A673 (cell line): ENCODE results near the gene BACH2. TPM values are rescaled to one million over a fixed set of nuclear protein-coding genes. Genes with fewer than 3 reads are reported as not detected.
"Not testable (repeated sequence)": the region's sequence is repeated elsewhere in the genome, so short reads cannot be mapped to it uniquely, and the experiment has no call there.

Experiments used
- BruUV-seq: library from RNA; stranded (reverse); fragments of 400-500 nt; replicated peaks from 2 replicates; lab custom pipeline; 2021; lab: Mats Ljungman, UMichigan
- CTCF ChIA-PET: fragments of 300-600 bp; sonication (Branson Sonifier 250); formaldehyde crosslinking; loops from one replicate; lab custom pipeline; 2022; ENCODE audit warnings: antibody characterized with exemption; lab: Charles Lee
- POLR2A ChIA-PET: fragments of 300-600 bp; sonication (Branson Sonifier 250); formaldehyde crosslinking; loops from one replicate; lab custom pipeline; 2022; ENCODE audit warnings: antibody characterized with exemption; ENCODE audit not compliant: low non-redundant PET; lab: Charles Lee
- DNase-seq: peaks from one replicate; pipeline ENCODE4 v3.0.0-alpha.2; 2015; ENCODE audit warnings: low spot score
- H3K27ac ChIP-seq: fragments of 200-600 bp; sonication (generic); 2 replicates; pipeline ENCODE4 v1.5.1; 2016; ENCODE audit warnings: mixed run types, low read depth, mild to moderate bottlenecking, mixed read lengths, antibody characterized with exemption, low read length; ENCODE audit not compliant: poor library complexity, severe bottlenecking
- H3K27me3 ChIP-seq: fragments of 200-600 bp; sonication (generic); replicated peaks from 2 replicates; pipeline ENCODE4 v1.6.1; 2017; ENCODE audit warnings: mixed run types, low read depth, mild to moderate bottlenecking, mixed read lengths, antibody characterized with exemption, low read length; ENCODE audit not compliant: insufficient read depth, poor library complexity
- H3K36me3 ChIP-seq: fragments of 200-600 bp; sonication (generic); 2 replicates; pipeline ENCODE4 v1.6.1; 2016; ENCODE audit warnings: mixed run types, mild to moderate bottlenecking, mixed read lengths, antibody characterized with exemption, low read length; ENCODE audit not compliant: insufficient read depth, poor library complexity, severe bottlenecking
- H3K4me1 ChIP-seq: fragments of 200-600 bp; sonication (generic); 2 replicates; pipeline ENCODE4 v1.6.1; 2017; ENCODE audit warnings: mixed run types, mild to moderate bottlenecking, mixed read lengths, antibody characterized with exemption, low read length; ENCODE audit not compliant: insufficient read depth, poor library complexity, severe bottlenecking
- H3K4me3 ChIP-seq: fragments of 200-600 bp; sonication (generic); 2 replicates; pipeline ENCODE4 v1.5.1; 2016; ENCODE audit warnings: low read depth, mixed run types, mild to moderate bottlenecking, mixed read lengths, low read length; ENCODE audit not compliant: poor library complexity, severe bottlenecking
- H3K9me3 ChIP-seq: fragments of 200-600 bp; sonication (generic); 2 replicates; pipeline ENCODE4 v1.6.1; 2016; ENCODE audit warnings: mixed run types, low read depth, mild to moderate bottlenecking, mixed read lengths, antibody characterized with exemption, low read length; ENCODE audit not compliant: poor library complexity, severe bottlenecking
- EZH2 ChIP-seq: fragments of 200-600 bp; sonication (generic); IDR thresholded peaks from 2 replicates; pipeline ENCODE4 v1.6.1; 2017; ENCODE audit warnings: borderline replicate concordance, low read depth, mild to moderate bottlenecking, mixed read lengths, antibody characterized with exemption, low read length; ENCODE audit not compliant: poor library complexity, severe bottlenecking
- intact Hi-C: fragments of 100-400 bp; cut with micrococcal nuclease; formaldehyde crosslinking; loops from one replicate; pipeline ENCODE4 v1.10.0; 2022; ENCODE audit not compliant: unreplicated experiment
- total RNA-seq: library from RNA; stranded (reverse); gene quantifications from 2 replicates; pipeline ENCODE4 v1.2.3, GENCODE V29; 2021
- TF ChIP-seq, protein P1 (sequence below): fragments of 300-800, 200-600 bp; sonication (generic); conservative IDR thresholded peaks from 2 replicates; pipeline ENCODE4 v1.5.1; 2017; ENCODE audit warnings: low read depth, mild to moderate bottlenecking, antibody characterized with exemption, low read length, moderate library complexity, mixed read lengths

BACH2 gene
- total RNA-seq, 1 experiment from 2014 or later = 0.37 TPM

DNA sequence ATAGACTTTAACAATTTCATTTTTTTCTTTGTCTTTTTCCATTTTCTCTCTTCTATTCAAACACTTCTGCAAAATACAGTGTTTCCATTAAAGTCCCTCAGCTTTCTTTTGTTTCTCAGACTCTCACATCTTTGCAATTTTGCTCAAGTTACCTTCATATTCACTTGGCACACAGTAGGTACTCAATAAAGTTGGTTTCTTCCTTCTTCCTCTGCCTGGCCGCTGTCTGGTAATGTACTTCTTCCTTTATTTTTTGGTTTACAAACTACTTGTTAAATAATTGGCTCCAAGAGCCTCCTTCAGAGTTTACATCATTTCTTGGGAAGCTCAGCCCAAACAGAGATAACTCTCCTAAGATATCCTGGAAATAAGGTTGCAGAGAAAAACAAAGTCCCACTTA, 321.3 kb downstream of the BACH2 start:
- CTCF ChIA-PET = no interaction called here
- TF ChIP-seq, protein P1, sequence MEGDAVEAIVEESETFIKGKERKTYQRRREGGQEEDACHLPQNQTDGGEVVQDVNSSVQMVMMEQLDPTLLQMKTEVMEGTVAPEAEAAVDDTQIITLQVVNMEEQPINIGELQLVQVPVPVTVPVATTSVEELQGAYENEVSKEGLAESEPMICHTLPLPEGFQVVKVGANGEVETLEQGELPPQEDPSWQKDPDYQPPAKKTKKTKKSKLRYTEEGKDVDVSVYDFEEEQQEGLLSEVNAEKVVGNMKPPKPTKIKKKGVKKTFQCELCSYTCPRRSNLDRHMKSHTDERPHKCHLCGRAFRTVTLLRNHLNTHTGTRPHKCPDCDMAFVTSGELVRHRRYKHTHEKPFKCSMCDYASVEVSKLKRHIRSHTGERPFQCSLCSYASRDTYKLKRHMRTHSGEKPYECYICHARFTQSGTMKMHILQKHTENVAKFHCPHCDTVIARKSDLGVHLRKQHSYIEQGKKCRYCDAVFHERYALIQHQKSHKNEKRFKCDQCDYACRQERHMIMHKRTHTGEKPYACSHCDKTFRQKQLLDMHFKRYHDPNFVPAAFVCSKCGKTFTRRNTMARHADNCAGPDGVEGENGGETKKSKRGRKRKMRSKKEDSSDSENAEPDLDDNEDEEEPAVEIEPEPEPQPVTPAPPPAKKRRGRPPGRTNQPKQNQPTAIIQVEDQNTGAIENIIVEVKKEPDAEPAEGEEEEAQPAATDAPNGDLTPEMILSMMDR = no peak
- TF ChIP-seq EZH2 = no peak
- POLR2A ChIA-PET = no interaction called here
- intact Hi-C loops = loop anchor here (5.0 to 10.0 kb wide), 3 partner anchors 119 to 202 kb away; no protein-coding TSS in a partner anchor
- H3K4me1 ChIP-seq = peaks cover 27% of the 10 kb centered on the region
- no peaks in the 10 kb centered on the region for H3K9me3 ChIP-seq
- no peak overlapping the region for H3K27ac ChIP-seq
- H3K27me3 ChIP-seq = peaks cover 20% of the 10 kb centered on the region
- no peak for DNase-seq
- H3K36me3 ChIP-seq = no peaks in the 10 kb centered on the region
- no peak overlapping the region for H3K4me3 ChIP-seq
- BruUV-seq = no TSS peak

DNA sequence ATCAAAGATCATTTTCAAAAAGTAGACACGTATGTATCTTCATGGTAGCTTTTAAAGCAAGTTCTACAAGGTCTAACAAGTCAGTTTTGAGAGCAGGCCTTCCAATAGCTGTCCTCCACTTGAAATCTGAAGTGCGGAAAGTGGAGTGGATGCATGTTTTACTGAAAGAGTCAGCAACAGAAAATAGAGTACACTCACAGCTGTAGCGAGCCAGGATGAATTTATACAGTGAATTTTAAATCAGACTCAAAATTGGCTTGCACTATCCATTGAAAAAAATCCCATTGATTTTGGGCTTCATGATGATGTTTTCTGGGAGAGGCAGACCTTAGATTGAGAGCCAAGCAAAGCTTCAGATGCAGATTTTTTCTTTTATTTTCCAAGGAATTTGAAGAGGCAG, 321.8 kb downstream of the BACH2 start:
- POLR2A ChIA-PET = no interaction called here
- intact Hi-C loops = loop anchor here (5.0 to 10.0 kb wide), 4 partner anchors 120 to 317 kb away; no protein-coding TSS in a partner anchor

DNA sequence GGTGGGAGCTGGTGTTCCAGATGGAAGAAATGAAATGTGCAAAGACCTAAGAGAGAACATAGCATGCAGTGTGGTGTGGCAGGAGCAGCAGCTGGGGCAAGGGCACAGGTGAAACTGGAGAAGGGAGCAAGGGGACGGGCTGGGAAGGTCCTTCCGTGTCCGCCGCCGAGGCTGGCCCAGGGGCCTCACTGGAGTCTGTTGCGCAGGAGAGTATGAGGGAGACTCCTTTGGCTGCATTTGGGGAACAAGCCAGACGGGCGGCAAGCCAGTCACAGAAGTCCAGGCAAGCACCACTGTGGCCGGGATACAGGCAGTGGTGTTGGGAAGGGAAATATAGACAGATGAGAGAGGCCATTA, 324.6 kb downstream of the BACH2 start:
- TF ChIP-seq, protein P1 = no peak
- TF ChIP-seq EZH2 = no peak
- Histone ChIP-seq H3K27ac (no peak overlapping the region), H3K4me3 (no peak overlapping the region), H3K36me3 (no peaks in the 10 kb centered on the region), H3K4me1 (peaks cover 8% of the 10 kb centered on the region), H3K27me3 (peaks cover 22% of the 10 kb centered on the region), H3K9me3 (no peaks in the 10 kb centered on the region)
- POLR2A ChIA-PET = no interaction called here
- BruUV-seq = no TSS peak
- CTCF ChIA-PET = interaction anchor here (2.7 kb wide), 1 partner anchor 507 kb away, joined by 7 read pairs; no protein-coding TSS in a partner anchor
- intact Hi-C loops = loop anchor here (5.0 to 10.0 kb wide), 2 partner anchors 123 to 320 kb away; no protein-coding TSS in a partner anchor
- no peak for DNase-seq

More for the DNA sequence above, 321.8 kb downstream of the BACH2 start:
- TF ChIP-seq EZH2 = no peak
- TF ChIP-seq, protein P1 = no peak
- Histone ChIP-seq H3K27me3 (peaks cover 20% of the 10 kb centered on the region), H3K4me3 (no peak overlapping the region), H3K27ac (no peak overlapping the region), H3K4me1 (peaks cover 27% of the 10 kb centered on the region), H3K9me3 (no peaks in the 10 kb centered on the region), H3K36me3 (no peaks in the 10 kb centered on the region)
- no TSS peak for BruUV-seq
- CTCF ChIA-PET = no interaction called here
- no peak for DNase-seq

DNA sequence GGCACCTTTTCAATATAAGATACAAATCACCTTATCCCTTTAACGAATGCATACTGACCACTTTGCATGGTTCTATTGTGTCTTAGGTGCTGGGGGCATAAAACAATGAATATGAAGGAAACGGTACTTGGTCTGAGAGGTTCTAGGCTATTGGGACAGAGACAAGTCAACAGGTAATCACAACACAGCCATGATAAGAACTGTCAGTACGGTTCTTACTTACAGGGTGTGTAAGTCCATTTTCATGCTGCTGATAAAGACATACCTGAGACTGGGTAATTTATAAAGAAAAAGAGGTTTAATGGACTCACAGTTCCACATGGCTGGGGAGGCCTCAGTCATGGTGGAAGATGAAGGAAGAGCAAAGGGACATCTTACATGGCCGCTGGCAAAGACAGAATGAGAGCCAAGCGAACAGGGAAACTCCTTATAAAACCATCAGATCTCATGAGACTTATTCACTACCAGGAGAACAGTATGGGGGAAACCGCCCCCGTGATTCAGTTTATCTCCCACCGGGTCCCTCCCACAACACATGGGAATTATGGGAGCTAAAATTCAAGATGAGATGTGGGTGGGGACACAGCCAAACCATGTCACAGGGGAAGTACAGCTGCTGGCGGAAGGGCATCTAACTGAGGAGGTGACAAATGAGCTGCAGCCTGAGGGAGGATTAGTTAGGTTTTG, 325.2 kb downstream of the BACH2 start:
- DNase-seq, BruUV-seq, H3K36me3 ChIP-seq, H3K4me1 ChIP-seq, H3K4me3 ChIP-seq, H3K27ac ChIP-seq, POLR2A ChIA-PET, H3K9me3 ChIP-seq: not testable (repeated sequence)
- intact Hi-C loops = loop anchor here (5.0 to 10.0 kb wide), 2 partner anchors 123 to 321 kb away; no protein-coding TSS in a partner anchor
- CTCF ChIA-PET = interaction anchor here (2.7 kb wide), 1 partner anchor 508 kb away, joined by 7 read pairs; no protein-coding TSS in a partner anchor
- peaks cover 22% of the 10 kb centered on the region for H3K27me3 ChIP-seq
